Muscle of arm (tissue), 12 donors: Measurements from ENCODE around the gene DSTN. TPM values are rescaled to one million over a fixed set of nuclear protein-coding genes. Genes with fewer than 3 reads are reported as not detected.
A peak's percentile ranks its signal among the peaks of the same experiment; 100 is the strongest.

Source experiments
- DNase-seq: peaks from one replicate; pipeline ENCODE4 v3.0.0-alpha.2; 2013
- polyA plus RNA-seq, 12 donors: library from polyadenylated mRNA; unstranded; fragments of 120-200 nt; gene quantifications; one replicate each; pipeline ENCODE4 v1.2.1, GENCODE V29; 2013; ENCODE audit not compliant: insufficient read length in 12 of 12

Gene DSTN
- polyA plus RNA-seq, 12 donors, result 231 to 323 (median 284) TPM; not detected in 1

DNA sequence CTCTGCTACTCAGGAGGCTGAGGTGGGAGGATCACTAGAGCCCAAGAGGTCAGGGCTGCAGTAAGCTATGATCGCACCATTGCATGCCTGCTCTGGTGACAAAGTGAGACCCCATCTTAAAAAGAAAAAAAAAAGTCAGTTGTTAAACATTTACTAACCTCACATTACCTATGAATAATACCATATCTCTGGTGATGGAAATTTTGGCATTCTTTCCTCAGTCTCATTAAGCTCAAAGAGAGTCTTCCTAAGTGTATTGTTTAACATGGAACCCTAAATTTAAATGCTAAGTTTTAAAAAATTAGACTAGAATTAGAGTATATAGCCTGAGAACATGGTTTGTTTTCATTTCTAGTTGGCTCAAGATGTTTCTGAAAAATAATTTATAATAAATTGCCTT is 27.4 kb upstream of the DSTN start:
- DNase-seq, result no peak

DNA sequence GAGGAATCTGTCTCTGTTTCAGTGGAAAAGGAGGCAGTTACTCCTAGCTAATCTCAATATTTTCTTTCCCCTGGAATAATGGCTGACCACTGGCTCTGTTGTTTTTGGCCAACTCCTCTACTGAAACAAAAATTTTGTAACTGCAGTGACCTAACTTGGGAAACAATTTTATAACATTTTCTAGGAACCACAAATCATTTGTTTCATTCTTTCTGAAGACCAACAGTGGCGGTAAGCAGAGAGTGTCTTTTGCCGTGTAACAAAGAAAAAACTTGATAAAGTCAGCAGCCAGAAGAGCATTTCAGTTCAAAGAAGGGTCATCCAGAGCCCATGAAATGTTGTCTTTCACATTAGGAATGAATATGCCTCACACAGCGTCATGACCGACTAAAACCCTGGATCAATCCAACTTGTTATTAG is 26.9 kb upstream of the DSTN start:
- peak; percentile 69 for DNase-seq

DNA sequence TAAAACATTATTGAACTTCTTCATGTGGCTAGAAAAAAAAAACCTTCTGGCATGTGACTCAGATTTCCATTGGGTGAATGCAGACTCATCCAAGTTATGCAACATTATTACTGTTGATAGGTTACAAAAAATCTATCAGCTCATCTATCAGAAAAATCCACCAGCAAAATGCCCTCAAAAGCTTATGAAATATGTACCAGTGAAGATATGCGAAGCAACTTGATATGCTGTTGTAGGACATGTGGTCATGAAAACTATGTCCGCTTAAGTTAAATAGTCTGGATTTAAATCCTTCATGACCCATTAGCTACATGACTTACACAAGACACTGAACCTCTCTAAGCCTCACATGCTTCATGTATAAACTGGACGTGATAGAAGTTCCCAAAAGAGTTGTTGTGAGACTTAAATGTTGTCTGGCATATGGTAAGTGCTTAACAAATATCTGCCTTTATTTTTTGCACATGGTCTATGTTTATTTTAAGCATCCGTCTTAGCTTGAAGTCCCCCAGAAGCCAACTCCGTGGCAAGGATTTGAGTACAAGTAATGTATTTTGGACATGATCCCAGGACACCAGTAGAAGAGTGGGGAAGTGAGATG is 26.2 kb upstream of the DSTN start:
- DNase-seq, result peak; percentile 47

DNA sequence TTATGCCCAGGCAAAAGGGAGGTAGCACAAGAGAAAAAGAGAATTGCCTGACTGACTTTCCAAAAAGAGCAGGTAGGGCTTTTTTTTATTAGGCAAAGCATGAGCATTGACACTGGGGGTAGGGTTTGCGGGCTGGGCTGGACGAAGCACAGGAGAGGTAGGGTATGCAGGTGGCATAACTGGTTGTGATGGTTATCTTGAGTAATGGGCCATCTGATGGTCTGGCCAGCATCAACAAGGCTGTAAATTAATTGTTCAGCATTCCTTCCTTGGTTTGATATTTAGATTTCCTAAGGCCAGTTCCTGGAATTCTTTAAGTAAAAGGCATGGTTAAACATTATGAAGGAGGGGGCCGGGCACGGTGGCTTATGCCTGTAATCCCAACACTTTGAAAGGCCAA is 24.7 kb upstream of the DSTN start:
- no peak for DNase-seq

DNA sequence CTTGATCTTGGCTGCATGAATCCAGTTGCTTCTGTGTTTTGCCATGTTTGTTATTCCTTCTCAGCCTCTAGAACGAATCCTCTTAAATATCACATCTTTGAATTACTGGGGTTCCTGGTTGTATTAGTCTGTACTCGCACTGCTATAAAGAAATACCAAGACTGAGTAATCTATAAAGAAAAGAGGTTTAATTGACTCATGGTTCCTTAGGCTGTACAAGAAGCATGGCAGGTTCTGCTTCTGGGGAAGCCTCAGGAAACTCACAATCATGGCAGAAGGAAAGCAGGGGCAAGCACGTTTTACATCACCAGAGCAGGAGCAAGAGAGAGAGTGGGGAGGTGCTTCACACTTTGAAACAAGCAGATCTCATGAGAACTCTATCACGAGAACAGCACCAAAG is 20.7 kb upstream of the DSTN start:
- DNase-seq, result no peak

DNA sequence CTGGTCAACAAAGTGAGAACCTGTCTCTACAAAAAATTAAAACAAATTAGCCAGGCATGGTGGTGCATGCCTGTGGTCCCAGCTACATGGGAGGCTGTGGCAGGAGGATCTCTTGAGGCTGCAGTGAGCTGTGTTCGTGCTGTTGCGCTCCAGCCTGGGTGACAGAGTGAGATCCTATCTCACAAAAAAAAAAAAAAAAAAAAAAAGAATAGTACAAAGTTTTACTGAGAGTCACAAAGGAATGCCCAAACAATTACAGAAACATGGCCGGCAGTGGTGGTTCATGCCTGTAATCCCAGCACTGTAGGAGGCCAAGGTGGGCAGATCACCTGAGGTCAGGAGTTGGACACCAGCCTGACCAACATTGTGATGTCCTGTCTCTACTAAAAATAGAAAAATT is 14.8 kb upstream of the DSTN start:
- DNase-seq, result no peak

DNA sequence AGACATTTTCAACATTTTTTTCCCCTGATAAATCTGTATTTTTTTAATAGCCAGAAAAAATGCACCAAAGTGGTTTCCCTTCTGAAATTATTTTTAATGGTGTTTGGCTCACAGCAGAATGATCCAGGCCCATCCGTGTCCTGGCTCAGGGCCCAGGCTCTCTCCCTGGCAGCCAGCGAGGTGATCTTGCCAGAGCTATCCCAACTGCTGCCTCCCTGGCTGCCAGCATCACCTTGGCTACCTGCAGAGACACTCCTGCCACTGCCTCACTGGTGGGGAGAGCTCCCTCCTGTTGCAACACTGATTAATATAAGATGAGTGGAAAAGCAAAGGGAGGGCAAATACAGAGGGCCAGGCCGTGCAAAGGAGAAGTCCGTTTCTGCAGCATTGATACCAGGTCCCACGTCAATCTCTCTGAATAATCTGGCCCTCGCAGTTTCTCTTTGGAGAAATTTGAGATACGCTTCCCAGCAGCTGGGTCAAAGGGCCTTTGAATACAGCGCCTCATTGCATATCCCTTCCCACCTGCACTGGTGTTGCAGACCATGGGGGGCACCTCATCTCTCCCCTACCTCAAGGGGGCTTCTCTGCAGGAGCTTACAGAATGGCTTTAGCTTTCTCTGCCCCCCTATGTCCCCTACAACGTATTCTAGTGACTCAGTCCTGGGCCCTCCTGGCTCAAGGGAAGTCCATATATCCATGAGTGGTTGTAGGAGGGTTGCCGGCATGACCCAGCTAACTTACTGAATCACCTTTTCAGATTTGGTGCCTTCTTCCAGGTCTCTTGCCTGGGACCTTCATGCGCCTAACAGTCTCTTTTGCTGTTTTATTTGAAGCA is 12.8 kb upstream of the DSTN start:
- DNase-seq, result peak; percentile 75

DNA sequence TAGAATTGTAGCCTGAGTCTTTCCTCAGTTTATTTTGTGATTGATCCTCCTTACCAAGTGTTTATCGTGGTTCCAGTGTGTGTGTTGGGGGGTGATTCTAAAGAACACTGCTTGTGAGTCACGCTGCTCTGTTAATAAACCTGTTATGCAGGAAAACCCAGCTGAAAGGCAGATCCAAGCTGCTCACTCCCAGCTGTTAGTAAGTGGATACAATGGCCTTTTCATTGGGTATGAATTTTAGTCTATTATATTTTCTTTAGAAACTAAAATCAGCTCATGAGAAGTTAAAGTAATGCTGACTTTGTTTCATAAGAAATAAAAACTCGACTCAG is 12.2 kb upstream of the DSTN start:
- no peak for DNase-seq

DNA sequence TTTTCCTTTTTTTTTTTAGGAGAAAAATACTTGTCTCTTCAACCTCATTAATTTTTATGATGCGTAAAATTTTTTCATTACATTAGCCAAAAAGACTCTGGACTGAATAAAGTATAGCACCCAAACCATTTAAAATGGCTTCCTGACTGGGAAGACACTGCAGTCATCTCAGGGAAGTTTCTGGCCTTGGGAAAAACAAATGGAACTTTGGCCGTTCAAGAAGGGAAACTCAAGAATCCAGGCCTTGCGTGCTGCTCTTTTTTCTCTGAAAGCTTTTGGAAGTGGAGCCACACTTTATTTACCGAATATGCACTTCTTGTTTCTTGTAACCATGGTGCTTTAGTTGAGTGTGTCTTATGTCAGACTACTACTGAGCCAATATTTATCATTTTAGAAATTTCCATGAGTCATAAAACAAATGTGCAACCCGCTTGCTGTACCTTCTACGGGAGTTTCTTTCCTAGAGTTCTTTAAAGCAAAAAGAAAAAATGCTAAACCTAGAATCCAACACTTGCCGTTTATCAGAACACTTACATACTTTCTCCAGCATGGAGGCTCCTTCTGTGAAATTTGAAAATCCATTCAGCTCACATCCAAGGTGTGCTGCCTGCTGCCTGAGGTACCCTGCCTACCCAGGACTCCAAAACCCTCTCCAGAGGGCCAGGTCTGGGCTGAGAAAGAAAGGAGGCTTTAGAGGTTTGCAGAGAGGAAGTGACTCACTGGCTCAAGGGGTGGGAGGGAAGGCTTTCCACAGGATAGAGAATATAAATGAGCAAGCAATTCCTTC is 11.5 kb upstream of the DSTN start:
- DNase-seq, result peak; percentile 85

DNA sequence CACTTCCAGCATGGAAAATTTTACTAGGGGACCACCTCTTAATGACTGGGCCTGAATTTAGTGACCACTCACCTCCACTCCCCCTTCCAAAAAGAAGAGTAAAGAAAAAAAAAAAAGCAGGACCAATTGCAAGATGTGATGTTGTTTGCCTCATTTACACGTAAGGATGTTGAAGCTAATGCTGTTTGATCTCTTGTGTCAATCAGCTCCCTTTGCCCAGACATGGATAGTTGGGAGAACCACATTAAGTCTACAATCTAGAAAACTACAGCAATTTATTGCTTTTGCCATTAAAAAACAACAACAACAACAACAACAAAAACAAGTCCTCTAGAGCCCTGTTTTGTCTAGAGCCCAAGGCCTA is 11.0 kb upstream of the DSTN start:
- no peak for DNase-seq

DNA sequence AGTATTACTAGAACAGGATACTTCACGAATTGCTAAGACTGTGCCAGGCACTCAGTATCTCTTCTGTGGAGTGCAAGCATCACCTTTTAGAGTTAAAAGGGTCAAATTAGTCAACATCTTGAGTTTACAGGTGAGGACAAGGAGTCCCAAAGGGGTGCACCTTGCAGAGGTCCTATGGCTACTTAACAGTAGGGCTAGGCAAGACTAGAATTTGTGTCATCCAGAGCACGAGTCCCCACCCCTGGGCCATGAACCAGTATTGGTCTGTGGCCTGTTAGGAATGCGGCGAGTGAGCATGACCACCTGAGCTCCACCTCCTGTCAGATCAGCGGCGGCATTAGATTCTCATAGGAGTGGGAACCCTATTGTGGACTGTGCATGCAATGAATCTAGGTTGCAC is 10.5 kb upstream of the DSTN start:
- DNase-seq, result no peak

DNA sequence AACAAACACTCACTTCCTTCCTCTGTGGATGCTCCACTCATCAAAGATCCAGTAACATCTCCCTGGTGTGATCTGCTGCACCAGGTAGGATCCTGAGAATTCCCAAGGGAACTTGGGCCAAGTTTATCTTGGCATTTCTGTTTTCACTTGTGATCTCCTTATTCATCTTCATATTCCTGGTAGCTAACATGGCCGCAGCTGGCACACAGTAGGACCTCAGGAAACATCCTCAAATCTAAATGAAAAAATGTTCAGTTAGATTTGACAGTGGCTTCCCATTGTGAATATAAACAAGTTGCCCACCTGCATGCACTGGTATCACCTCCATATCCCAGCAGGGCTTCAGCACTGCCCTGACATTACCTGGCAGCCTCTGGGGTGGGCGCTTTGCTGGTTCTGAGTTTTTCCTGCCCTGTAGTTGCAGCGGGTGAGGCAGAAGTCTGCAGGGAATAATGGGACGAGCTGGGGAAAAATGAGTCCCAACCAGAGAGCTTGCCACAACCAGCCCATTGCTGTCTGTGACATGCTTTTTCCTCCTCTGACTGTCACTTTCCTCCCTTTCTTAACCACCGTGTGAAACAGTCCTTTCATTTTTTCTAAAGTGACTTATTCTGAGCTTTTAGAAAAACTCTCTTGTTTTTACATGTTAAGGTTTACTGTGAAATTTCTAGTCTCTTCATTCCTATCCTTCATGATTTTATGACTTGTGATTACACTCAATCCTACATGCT is 9.4 kb upstream of the DSTN start:
- no peak for DNase-seq

DNA sequence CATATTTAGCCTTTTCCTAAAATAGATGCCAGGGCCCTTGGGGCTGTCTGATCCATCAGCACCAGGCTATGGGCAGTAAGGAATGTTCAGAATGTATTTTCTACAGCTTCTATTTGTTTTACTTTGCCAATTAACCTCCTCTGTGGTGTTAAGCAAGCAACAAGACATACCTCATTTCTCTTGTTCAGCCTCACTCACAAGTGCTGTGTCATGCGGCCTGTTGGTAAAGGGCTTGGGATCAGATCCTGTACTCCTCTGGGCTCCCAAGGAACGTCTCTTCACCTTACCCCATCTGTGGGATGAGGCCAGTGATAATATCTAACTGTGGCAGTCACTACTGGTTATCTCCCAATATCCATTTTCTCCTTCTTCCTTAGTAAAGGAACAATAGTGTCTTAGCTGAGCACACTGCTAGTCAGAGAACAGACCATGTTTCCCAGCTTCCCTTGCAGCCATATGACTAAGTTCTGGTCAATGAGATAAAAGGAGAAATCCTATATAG is 7.0 kb upstream of the DSTN start:
- no peak for DNase-seq

DNA sequence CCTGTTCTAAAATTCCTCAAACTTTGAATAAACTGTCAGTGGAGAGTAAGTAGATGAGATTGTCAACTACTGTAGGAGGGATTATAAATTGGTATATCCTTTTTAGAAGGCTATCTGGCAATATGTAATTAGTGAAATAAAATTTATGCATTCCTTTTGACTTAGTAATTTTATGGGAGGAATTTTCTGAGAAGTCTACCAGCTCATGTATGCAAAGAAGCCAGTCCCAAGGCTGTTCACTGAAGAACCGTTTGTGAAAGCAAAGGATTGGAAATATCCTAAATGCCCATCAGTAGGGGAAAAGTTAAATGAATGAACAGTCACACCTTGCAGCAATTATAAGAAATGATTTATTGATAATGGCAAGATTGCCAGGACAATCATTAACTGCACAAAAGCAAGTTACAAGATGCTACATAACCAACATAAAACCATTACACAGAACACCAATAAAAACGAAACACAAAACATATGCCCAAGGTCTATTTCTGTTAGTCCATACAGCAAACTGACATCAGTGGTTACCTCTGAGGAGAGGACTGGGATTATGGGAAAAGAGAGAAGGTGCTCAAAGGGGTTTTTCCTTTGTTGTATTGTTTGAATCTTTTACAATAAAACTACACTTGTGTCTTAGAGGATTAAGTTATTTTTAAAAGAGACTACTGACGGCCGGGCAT is 4.6 kb upstream of the DSTN start:
- no peak for DNase-seq

DNA sequence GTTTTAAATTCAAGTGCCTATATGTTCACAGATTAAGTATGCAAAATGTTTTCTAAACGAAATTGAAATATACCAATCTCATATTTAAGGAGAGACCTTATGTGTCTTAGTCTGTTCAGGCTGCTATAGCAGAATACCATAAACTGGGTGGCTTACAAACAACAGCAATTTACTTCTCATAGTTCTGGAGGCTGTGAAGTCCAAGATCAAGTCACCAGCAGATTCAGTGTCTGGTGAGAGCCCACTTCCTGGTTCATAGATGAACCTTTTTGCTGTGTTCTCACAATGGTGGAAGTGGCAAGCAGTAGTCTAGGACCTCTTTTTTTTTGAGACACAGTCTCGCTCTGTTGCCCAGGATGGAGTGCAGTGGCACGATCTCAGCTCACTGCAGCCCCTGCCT is 3.5 kb upstream of the DSTN start:
- no peak for DNase-seq

DNA sequence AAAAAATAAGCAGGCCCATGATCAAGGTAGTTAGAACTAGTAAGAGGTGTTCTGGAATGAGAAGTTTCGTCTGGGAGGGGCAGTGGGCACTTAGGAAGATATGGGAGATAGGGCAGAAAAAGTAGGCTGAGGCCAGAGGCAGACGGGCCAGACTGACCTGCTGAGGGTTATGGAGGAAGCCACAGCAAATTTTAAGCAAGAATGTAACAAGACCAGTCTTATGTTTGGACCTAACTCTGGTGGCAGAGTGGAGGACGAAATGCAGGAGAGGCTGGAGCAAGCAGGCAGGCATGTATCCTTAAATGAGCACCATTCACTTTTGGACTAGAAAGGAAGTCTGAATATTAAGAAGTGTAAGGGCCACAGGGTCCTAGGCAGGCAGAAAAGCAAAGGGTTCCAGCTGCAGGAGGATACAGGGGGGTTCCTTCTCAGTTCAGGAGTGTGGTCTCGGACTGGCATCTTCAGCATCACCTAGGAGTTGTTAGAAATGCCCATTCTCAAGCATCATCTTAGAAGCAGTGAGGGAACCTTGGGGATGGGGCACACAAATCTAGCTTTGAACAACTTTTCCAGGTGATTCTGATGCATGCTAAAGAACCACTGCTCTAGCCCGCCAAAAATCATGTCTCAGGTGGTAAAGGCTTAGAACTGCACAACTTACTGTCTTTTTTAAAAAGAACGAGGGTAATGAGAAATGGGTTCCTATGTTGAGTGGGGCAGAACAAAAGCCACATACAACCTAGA is 1.7 kb upstream of the DSTN start:
- DNase-seq, result no peak

DNA sequence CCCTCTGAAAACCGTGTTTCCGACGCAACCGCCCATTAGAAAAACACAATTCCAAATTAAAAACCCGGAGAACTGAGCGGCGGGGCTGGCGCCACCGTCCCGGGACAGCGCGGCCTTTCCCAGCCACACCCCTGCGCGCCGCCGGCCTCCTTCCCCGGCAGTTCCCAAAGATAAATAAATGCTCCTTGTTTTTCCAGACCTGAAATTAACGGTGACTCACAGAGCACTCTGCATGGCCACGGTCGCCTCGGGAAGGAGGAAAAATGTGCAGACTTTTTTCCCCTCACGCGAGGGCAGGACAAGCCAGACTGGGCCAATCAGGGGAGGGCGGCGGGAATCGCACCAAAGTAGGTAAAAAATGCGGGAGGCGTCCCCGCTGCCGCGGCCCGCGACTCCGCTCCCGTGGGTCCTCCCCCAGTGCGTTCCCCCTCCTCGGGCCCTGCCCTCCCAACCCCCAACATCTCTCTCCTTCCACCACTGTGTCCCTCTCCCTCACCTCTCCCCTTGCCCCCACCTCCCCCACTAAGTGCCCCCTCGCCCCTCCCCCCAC is 828 bp upstream of the DSTN start:
- peak; percentile 74 for DNase-seq

DNA sequence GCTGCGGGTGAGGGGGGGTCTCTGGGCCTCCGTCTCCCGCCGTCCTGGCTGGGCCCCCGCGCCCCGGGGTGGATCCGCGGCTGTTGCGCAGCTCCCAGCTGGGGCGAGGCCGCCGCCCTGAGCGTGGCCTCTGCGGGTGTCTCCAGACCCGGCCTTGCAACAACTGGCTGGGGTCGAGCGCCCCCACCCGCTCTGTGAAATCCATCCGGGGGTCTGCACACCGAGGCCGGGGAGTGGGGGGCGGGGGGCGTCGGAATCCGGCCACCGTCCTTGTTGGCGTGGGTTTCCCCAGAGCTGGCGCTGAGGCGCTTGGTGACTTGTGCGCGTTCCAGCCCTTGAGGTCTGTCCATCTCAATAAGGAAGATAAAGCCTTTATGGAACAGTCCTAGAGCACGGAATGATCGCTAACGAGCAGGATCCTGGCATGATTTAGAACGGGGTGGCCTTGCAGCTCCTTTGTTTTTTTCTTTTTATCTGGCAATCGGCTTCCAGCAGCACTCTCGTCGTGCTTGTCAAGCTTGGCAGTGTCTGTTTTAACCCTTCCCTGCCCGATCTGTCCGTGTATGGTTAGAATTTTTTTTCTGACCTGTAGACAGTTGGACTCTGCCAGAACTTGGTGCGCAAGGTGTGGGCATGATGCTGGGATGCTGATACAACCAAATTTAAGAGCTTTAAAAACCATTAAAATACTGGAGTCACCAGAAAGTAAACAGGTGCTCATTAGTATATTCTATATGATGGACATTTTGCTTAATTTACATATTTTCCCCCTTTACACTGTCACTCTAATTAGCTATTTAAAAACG is 675 bp downstream of the DSTN start:
- peak; percentile 65 for DNase-seq

DNA sequence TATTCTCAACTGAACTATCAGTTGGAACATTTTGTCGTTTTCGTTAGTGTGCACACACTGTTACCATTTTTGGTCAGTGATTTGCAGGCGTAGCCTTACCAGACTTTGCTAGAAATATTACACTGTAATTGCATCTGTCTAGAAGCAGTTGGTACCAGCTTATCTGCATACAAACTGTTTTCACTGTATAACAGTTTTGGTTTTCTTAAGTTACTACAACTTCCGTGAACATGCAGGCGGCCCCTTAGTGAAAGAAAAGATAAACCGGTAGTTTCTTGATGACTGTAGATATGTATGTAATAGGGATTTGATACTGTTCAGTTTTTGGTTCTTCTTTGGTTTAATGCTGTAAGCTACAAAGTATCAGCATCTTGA is 1.3 kb downstream of the DSTN start:
- DNase-seq, result no peak
